Left renal cortex interstitium (tissue), 4 donors: ENCODE measurements around the gene RASAL3. TPM values are rescaled to one million over a fixed set of nuclear protein-coding genes. Genes with fewer than 3 reads are reported as not detected.

Source experiments
- DNase-seq, 4 donors: peaks; one replicate each; pipeline ENCODE4 v3.0.0-alpha.2; 2013; ENCODE audit warnings: low read depth in 4 of 4, low spot score in 2 of 4, missing footprints in 1 of 4
- polyA plus RNA-seq, 4 donors: library from polyadenylated mRNA; unstranded; fragments of 120-200 nt; gene quantifications; one replicate each; pipeline ENCODE4 v1.2.1, GENCODE V29; 2013; ENCODE audit not compliant: insufficient read length in 4 of 4

RASAL3 gene
- polyA plus RNA-seq, 4 donors = 0.79 to 1.6 (median 0.99) TPM

DNA sequence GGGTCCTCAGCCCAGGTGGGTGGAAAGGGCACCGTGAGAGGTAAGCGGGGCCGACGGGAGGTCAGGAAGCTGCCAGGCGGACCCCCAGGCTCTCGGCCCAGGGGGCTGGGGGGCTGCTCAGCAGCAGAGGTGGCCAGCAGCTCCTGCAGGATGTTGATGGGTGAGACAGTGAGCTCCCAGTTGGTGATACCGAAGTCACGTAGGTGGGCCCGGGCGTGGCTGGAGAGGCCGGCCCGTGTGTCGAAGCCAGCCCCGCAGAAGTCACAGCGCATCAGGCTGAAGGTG lies 27.6 kb downstream of the RASAL3 start:
- no peak for DNase-seq

GRCh38 chr19:15436012-15436825 lies 28.1 kb downstream of the RASAL3 start:
- DNase-seq = no peak

GRCh38 chr19:15433519-15434069 lies 30.8 kb downstream of the RASAL3 start:
- no peak for DNase-seq

- peak; percentile 58 to 86 (median 72) for DNase-seq
These were observed 31.5 kb downstream of the RASAL3 start for GRCh38 chr19:15432629-15433518.

GRCh38 chr19:15432018-15432494 lies 32.3 kb downstream of the RASAL3 start:
- DNase-seq = no peak

DNA sequence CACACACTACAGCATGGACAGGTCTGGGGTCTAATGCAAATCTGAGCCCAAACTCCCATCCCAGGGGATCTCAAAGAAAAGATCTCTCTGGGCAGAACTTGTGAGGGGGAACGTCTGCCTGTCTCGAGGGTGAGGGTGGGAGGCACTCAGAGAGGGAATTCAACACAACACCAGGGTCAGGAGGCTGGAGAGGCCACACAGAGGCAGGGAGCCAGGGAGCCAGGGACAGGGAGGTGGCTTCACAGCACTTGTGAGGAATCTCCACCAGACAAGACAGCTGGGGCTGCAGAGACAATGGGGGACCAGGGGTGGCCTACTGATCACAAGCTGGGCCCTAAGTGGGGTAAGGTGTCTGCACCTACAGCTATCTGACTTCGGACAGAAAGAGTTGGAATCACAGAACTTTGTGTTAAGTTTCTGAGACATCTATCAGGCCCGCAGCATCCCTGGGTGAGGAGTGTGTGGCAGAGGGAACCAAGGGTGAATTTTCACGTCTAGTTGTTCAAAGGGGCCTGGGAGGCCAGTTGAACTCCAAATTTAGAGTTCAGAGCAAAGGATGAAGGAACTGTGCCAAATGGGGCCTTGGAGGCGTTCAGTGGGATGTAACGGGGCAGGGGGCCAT lies 32.8 kb downstream of the RASAL3 start:
- no peak for DNase-seq

DNA sequence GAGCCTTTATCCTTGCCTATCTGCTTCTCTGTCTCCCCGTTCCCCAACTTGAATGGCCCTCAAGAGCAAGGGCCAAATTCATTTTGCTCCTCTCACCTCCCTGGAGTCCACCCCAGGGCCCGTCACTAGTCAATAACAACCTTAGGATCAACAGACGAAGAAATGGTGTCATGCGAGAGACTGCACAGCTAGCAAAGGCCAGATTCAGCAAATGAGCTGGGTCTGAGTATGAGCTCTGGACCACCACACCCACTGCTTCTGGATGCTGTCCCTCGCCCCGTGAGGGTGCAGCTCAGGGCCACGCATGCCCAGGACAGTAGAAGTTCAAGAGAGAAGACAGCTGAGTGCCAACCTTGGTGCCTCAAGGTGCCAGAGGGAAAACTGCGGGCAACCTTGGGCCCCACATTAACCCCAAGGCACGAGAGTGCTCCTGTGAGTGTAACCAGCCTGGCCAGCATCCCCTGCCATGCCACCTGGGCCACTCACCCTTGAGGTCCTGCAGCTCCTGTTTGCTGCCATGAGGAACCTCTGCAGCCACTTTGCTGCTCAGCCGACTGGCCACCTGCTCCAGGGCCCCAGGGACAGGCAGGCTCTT lies 33.7 kb downstream of the RASAL3 start:
- DNase-seq = no peak

DNA sequence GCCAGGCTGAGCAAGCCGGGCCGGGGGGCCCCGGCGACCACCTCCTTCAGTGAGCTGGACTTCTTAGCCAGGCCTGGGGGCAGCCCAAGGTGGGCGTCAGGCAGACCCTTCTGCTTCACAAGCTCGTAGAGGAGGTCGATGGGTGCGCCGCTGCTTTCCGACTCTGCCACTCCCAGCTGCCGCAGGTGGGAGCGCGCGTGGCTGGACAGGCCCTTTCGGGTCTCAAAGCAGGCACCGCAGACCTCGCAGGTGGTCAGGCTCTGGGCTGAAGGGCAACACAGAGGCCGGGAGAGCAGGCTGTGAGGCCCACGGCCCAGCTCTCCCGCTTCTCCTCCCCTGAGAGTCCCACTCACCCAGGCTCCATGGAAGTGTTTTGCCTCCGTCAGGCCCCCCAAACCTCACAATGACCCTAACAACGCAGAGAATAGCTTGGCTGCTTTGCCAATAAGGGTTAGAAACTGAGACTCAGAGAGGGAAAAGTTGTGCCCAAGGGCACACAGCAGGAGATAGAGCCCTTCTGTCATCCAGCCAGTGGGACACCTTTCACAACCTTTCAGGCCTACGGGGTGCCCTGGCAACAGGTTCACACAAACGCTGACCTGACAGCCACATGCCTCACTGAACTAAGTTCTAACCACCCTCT lies 34.4 kb downstream of the RASAL3 start:
- no peak for DNase-seq

GRCh38 chr19:15428956-15429824 lies 35.2 kb downstream of the RASAL3 start:
- DNase-seq = no peak

DNA sequence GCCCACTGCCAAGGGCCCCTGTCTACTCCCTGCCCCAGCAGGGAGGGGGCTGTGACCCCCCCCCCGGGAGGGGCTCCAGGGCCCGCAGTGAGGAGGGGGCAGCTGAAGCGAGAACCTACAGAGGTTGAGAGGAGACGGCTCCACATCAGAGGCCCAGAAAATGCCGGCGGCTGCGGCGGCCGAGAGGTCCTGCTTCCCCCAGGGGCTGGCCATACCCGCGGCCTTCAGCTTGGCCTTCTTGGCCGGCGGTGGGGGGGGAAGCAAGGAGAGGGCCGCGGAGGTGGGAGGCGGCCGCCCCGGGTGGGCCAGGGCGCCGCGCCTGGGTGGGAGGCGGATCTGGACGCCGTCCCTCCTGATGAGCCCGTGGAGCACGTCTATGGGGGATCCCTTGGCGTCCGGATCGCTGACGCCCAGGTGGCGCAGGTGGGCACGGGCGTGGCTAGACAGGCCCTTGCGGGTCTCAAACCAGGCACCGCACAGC lies 36.3 kb downstream of the RASAL3 start:
- no peak for DNase-seq

DNA sequence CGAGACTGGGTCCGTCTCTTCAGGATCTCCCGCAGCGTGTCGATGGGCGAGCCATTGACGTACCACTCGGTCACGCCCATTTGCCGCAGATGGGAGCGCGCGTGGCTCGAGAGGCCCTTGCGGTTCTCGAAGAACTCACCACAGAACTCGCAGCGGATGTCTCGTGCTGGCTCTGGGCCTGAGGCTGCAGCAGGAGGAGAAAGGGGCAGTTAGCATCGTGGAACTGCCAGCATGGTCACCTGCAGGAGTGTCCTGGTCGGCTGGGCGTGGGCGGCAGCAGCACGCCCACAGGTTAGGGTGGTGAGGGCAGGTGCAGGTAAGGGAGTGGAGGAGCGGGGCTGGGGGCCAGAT lies 37.0 kb downstream of the RASAL3 start:
- DNase-seq = no peak

DNA sequence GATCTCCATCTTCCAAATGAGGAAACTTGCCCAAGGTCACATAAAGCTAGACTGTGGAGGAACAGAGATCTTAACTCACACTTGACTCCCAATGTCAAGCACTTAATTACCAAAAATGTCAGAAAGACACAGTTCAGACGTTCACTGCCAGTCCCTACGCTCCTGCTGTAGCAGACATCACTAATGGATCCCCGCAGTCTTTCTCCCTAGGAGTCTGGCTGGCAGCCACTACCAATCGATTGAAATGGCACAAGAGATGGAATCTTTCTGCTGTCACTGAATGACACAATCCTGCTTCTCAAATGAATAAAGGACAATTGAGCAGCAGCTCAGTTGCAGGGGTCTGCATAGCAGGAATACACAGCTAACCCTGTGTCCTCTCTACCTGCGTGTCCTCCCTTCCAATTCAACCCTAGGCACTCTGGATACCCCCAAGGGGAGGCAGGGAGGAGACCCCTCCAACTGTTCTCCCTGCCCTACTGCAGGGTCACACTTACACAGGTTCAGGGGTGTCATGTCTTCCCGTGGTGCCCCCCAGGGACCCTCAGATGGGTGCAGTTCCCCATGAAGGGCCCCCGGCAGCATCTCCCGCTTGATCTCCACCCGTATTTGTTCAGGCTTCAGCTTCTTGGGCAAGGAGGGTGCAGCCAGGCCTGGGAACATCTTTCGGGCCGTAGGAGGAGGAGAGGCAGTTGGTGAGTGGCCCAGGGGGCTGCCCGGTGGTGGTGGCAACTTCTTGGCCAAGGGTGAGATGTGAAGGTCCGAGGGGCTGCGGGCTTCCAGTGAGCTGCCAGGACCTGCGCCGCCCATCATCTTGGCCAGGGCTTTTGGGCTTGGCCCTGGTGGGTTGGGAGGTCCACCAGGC lies 37.6 kb downstream of the RASAL3 start:
- no peak for DNase-seq

GRCh38 chr19:15425321-15425950 lies 38.9 kb downstream of the RASAL3 start:
- DNase-seq = no peak

DNA sequence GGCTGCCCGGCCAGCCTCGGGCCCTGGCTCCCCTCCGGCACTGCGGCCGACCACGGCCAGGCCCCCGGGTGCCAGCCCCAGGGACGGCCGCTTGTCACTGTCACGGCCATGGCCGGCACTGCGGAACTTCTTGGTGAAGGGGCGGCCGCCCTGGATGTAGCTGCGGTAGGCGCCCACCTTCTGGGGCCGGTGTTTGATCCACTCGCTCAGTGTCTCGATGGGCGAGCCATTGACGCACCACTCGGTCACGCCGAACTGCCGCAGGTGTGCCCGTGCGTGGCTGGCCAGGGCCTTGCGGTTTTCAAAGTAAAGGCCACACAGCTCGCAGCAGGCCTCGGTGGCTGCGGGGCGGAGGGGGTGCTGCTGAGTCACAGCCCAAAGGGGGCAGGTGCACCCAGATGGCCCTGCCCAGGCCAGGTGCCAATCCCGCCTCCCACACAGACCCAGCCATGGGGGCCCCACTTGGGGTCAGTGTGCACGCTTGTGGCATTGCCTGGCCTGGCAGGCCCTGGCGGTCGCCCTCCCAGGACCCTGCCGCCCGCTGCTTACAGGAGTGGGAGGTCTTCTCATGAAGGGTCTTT lies 39.6 kb downstream of the RASAL3 start:
- DNase-seq = no peak

DNA sequence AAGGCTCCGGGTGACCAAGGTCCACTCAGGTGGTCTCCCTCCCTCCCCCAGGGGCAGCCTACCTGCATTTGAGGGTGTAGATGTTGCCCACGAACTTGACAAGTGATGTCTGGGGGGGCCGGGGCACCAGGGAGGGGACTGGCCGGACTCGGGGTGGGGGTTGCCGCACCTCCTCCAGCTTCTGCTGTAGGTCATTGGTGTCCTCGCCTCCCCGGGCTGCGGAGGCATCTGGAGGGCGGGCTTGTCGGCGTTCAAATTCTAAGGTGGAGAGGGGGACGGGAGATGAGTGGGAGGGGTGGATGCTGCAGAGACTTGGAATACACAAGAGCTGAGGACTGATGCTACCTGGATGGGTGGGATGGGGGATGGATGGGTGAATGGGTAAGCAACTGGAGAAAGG lies 40.2 kb downstream of the RASAL3 start:
- no peak for DNase-seq

DNA sequence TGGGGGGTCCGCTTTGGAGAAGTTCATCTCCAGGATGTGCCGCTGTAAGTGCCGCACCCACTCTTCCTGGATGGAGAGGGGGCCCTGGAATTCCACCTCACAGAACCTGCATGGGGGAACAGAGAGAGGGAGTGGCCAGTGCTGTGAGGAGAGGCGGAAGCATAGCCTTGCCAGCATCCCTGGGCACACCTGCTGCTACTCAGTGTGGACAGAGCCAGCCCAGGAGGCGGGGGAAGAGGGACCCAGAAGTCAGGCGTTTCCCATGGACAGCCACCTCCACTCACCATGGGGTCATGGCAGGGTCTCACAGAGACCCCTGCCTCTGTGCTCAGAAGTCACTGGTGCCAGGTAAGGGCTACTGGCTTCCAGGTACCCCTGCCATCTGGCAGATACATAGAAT lies 41.2 kb downstream of the RASAL3 start:
- DNase-seq = no peak

DNA sequence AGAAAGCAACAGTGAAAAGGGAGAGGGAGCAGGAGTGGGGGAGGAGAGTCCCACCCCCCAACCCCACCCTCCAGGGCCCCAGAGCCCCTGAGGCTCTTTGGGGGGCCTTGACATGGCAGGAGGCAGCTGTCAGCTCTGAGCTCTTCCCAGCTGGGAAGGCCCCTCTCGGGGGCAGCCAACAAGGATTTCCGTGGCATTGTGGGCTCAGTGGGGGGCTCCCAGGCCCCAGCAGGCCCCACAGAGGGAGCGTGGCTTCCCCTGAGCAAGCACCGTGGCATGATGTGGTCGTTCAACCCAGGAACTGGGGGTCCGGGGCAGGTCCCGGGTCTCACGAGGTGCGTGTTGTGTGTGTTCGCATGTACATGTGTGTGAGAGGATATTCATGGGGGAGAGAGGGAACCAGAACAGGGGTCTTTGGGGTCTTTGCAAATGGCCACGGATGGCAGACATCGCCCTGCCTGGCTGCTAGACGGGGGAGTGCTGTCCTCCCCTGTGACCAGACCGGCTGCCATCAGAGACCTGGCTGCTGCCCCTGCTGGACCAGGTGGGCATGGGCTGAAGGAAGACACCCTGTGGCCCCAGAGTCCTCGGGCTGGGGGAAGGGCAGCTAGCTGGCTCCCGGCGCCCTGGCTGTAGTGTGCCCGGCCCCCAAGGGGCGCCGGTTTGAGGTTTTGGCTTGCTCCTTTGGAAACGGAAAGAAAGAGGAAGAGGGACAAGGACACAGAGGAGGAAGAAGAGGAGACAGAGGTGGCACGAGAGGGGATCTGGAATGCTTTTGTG lies 41.9 kb downstream of the RASAL3 start:
- DNase-seq = no peak
